HCT116 (cell line): ENCODE results near the gene NECTIN4. TPM values are rescaled to one million over a fixed set of nuclear protein-coding genes. Genes with fewer than 3 reads are reported as not detected.

ENCODE experiments used
- ATAC-seq: fragments of 200-7000 bp; cut with Tn5 transposase; 2 replicates; pipeline ENCODE4 v1.9.1; 2020; ENCODE audit warnings: mild to moderate bottlenecking, moderate library complexity
- BruUV-seq: library from RNA; stranded (reverse); fragments of 400-500 nt; replicated peaks from 2 replicates; lab custom pipeline; 2021; lab: Mats Ljungman, UMichigan
- CTCF ChIA-PET: fragments of 300-600 bp; sonication (Branson Sonifier 250); formaldehyde crosslinking; loops from one replicate; lab custom pipeline; 2021; ENCODE audit warnings: antibody characterized with exemption; lab: Charles Lee
- POLR2A ChIA-PET: fragments of 300-600, 350-600 bp; sonication (Branson Sonifier 250); formaldehyde crosslinking; loops from one replicate; lab custom pipeline; 2021; ENCODE audit warnings: antibody characterized with exemption; lab: Charles Lee
- RAD21 ChIA-PET, 2 experiments: fragments of 300-600 bp; sonication (Branson Sonifier 250); formaldehyde crosslinking; loops; one replicate each; lab custom pipeline; 2023; ENCODE audit warnings: low total read pairs in 2 of 2; ENCODE audit not compliant: uncharacterized antibody in 2 of 2, unreplicated experiment in 2 of 2, low non-redundant PET in 1 of 2; lab: Charles Lee
- DNase-seq: peaks from one replicate; pipeline ENCODE4 v3.0.0-alpha.2; 2010; ENCODE audit warnings: low read depth, low spot score
- H2AFZ ChIP-seq: fragments of 200-600 bp; shearing (Covaris generic), sonication (generic); 2 replicates; pipeline ENCODE4 v1.6.1; 2017; ENCODE audit warnings: low read depth, mixed run types, mixed read lengths, antibody characterized with exemption, low read length; ENCODE audit not compliant: poor library complexity, severe bottlenecking
- H3K27ac ChIP-seq: 2 replicates; pipeline ENCODE4 v1.5.1; 2012; ENCODE audit warnings: low read depth, low read length
- H3K27me3 ChIP-seq: fragments of 200-600 bp; sonication (generic); 2 replicates; pipeline ENCODE4 v1.6.1; 2016; ENCODE audit warnings: mixed run types, low read length, mixed read lengths; ENCODE audit not compliant: insufficient read depth
- H3K36me3 ChIP-seq, 2 experiments: fragments of 200-500 bp in 1 of 2; fragments of 200-600 bp in 1 of 2; sonication (Bioruptor generic) in 1 of 2; sonication (generic) in 1 of 2; 2 replicates each; pipeline versions ENCODE4 v1.5.1 to v1.6.1; 2014 to 2016; ENCODE audit warnings: low read length in 2 of 2, inconsistent platforms in 1 of 2, mixed read lengths in 1 of 2, mixed run types in 1 of 2; ENCODE audit not compliant: insufficient read depth in 2 of 2, control insufficient read depth in 1 of 2
- H3K4me1 ChIP-seq, 2 experiments: fragments of 200-600 bp in 1 of 2; sonication (generic) in 1 of 2; 2 replicates each; pipeline versions ENCODE4 v1.5.1 to v1.6.1; 2012 to 2017; ENCODE audit warnings: low read length in 2 of 2, inconsistent platforms in 1 of 2, mild to moderate bottlenecking in 1 of 2, mixed read lengths in 1 of 2, mixed run types in 1 of 2, moderate library complexity in 1 of 2; ENCODE audit not compliant: insufficient read depth in 2 of 2, control insufficient read depth in 1 of 2
- H3K4me2 ChIP-seq: fragments of 200-600 bp; sonication (generic); 2 replicates; pipeline ENCODE4 v1.6.1; 2017; ENCODE audit warnings: mixed run types, low read length, mixed read lengths
- H3K4me3 ChIP-seq, 2 experiments: fragments of 200-600 bp in 1 of 2; sonication (generic) in 1 of 2; replicated peaks in 1 of 2; 2 replicates each; pipeline ENCODE4 v1.5.1; 2011 to 2016; ENCODE audit warnings: low read length in 2 of 2, control low read depth in 1 of 2, low read depth in 1 of 2, mild to moderate bottlenecking in 1 of 2, mixed read lengths in 1 of 2, mixed run types in 1 of 2
- H3K79me2 ChIP-seq: fragments of 200-600 bp; sonication (generic); 2 replicates; pipeline ENCODE4 v1.6.1; 2017; ENCODE audit warnings: mild to moderate bottlenecking, mixed run types, low read length, moderate library complexity, mixed read lengths; ENCODE audit not compliant: insufficient read depth
- H3K9ac ChIP-seq: fragments of 200-600 bp; sonication (generic); 2 replicates; pipeline ENCODE4 v1.6.1; 2016; ENCODE audit warnings: low read length, mixed read lengths
- H3K9me2 ChIP-seq: fragments of 200-600 bp; sonication (generic), shearing (Covaris generic); 2 replicates; pipeline ENCODE4 v1.6.1; 2017; ENCODE audit warnings: mixed run types, mild to moderate bottlenecking, moderate library complexity; ENCODE audit not compliant: insufficient read depth
- H3K9me3 ChIP-seq, 2 experiments: fragments of 200-500 bp in 1 of 2; fragments of 200-600 bp in 1 of 2; sonication (Bioruptor generic) in 1 of 2; sonication (generic) in 1 of 2; 2 replicates each; pipeline ENCODE4 v1.6.1; 2014 to 2017; ENCODE audit warnings: low read length in 2 of 2, mixed read lengths in 2 of 2, inconsistent platforms in 1 of 2, low read depth in 1 of 2, mild to moderate bottlenecking in 1 of 2, mixed run types in 1 of 2, moderate library complexity in 1 of 2; ENCODE audit not compliant: control insufficient read depth in 1 of 2, insufficient read depth in 1 of 2
- H4K20me1 ChIP-seq: fragments of 200-600 bp; sonication (generic), shearing (Covaris generic); 2 replicates; pipeline ENCODE4 v1.6.1; 2017; ENCODE audit warnings: mixed run types, mild to moderate bottlenecking, moderate library complexity; ENCODE audit not compliant: insufficient read depth
- ATF3 ChIP-seq: IDR thresholded peaks from 2 replicates; pipeline ENCODE4 v1.6.1; 2012
- CBX3 ChIP-seq: IDR thresholded peaks from 2 replicates; pipeline ENCODE4 v1.6.1; 2012; ENCODE audit warnings: low read depth
- CEBPB ChIP-seq: IDR thresholded peaks from 2 replicates; pipeline ENCODE4 v1.6.1; 2012; ENCODE audit warnings: low read depth
- EGR1 ChIP-seq: IDR thresholded peaks from 2 replicates; pipeline ENCODE4 v1.6.1; 2012; ENCODE audit warnings: low read depth
- ELF1 ChIP-seq: IDR thresholded peaks from 2 replicates; pipeline ENCODE4 v1.6.1; 2012; ENCODE audit warnings: low read depth, borderline replicate concordance
- EZH2 ChIP-seq: fragments of 200-600 bp; sonication (generic); IDR thresholded peaks from 2 replicates; pipeline ENCODE4 v1.6.1; 2017; ENCODE audit warnings: antibody characterized with exemption, mixed run types
- FOSL1 ChIP-seq: IDR thresholded peaks from 2 replicates; pipeline ENCODE4 v1.6.1; 2012; ENCODE audit warnings: low read depth
- JUND ChIP-seq: IDR thresholded peaks from 2 replicates; pipeline ENCODE4 v1.6.1; 2012
- POLR2A ChIP-seq: IDR thresholded peaks from 2 replicates; pipeline ENCODE4 v1.7.0; 2011; ENCODE audit warnings: borderline replicate concordance; ENCODE audit not compliant: insufficient read depth, insufficient read length; ENCODE audit errors: extremely low read depth
- SRF ChIP-seq: IDR thresholded peaks from 2 replicates; pipeline ENCODE4 v1.6.1; 2012; ENCODE audit warnings: low read depth
- ZBTB33 ChIP-seq: IDR thresholded peaks from 2 replicates; pipeline ENCODE4 v1.6.1; 2011; ENCODE audit warnings: mild to moderate bottlenecking, low read length, moderate library complexity; ENCODE audit not compliant: insufficient replicate concordance; ENCODE audit errors: extremely low read depth
- ZFX ChIP-seq: fragments of 450-650 bp; IDR thresholded peaks from 2 replicates; pipeline ENCODE4 v1.6.1; 2017
- ZNF274 ChIP-seq: fragments of 200-500 bp; sonication (Bioruptor generic); IDR thresholded peaks from 2 replicates; pipeline ENCODE4 v1.6.1; 2014; ENCODE audit warnings: mild to moderate bottlenecking, low read depth, low read length, inconsistent platforms
- intact Hi-C: fragments of 100-400 bp; cut with micrococcal nuclease; formaldehyde crosslinking; loops from 2 replicates; pipeline ENCODE4 v1.10.0; 2022
- total RNA-seq: library from RNA; stranded (reverse); gene quantifications from one replicate; pipeline ENCODE4 v1.2.1, GENCODE V29; 2021; ENCODE audit not compliant: unreplicated experiment
- TF ChIP-seq, protein P1 (sequence below), 3 experiments: fragments of 200-600 bp in 1 of 3; sonication (generic) in 1 of 3; IDR thresholded peaks in 2 of 3; conservative IDR thresholded peaks in 1 of 3; 2 replicates each; pipeline ENCODE4 v1.5.1; 2012 to 2017; ENCODE audit warnings: low read depth in 2 of 3, low read length in 2 of 3, antibody characterized with exemption in 1 of 3, borderline replicate concordance in 1 of 3, control low read depth in 1 of 3, mild to moderate bottlenecking in 1 of 3, mixed read lengths in 1 of 3, mixed run types in 1 of 3, moderate library complexity in 1 of 3; ENCODE audit not compliant: insufficient read depth in 1 of 3

NECTIN4 gene
- total RNA-seq, 1 experiment from 2014 or later: 3.3 TPM

DNA sequence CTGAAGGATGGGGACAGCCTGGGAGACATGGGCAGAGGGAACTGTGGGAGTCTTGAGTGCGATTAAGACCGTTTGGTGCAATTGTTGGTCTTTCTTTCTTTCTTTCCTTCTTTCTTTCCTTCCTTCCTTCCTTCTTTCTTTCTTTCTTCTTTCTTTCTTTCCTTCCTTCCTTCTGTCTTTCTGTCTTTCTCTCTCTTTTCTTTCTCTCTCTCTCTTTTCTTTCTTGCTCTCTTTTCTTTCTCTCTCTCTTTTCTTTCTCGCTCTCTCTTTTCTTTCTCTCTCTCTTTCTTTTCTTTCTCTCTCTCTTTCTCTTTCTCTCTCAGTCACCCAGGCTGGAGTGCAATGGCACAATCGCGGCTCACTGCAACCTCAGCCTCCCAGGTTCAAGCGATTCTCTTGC is 5.9 kb upstream of the NECTIN4 start:
- Histone ChIP-seq H3K36me3 (peaks cover 2 to 8% of the 10 kb centered on the region in 2 experiments; a peak in 2 of 4 replicates), H3K9ac (no peak overlapping the region), H3K4me1 (peaks cover 10 to 48% of the 10 kb centered on the region in 2 experiments), H3K4me3 (no peak overlapping the region), H3K27me3 (no peaks in the 10 kb centered on the region), H4K20me1 (no peaks in the 10 kb centered on the region), H3K9me3 (no peaks in the 10 kb centered on the region)
- RAD21 ChIA-PET: no interaction called here
- intact Hi-C loops: loop anchor here (5.0 kb wide), 1 partner anchor 73 kb away; the partner anchor contains the start of gene F11R
- POLR2A ChIA-PET: interaction anchor here (1.1 kb wide), 1 partner anchor 49 kb away, joined by 3 read pairs; the partner anchor contains the start of gene USF1
- no peak for TF ChIP-seq CBX3
- no peak for TF ChIP-seq ATF3
- no peak for TF ChIP-seq JUND
- TF ChIP-seq POLR2A: no peak
- no peak for TF ChIP-seq EGR1
- no peak for TF ChIP-seq ZFX
- no peak for TF ChIP-seq FOSL1
- TF ChIP-seq, protein P1, sequence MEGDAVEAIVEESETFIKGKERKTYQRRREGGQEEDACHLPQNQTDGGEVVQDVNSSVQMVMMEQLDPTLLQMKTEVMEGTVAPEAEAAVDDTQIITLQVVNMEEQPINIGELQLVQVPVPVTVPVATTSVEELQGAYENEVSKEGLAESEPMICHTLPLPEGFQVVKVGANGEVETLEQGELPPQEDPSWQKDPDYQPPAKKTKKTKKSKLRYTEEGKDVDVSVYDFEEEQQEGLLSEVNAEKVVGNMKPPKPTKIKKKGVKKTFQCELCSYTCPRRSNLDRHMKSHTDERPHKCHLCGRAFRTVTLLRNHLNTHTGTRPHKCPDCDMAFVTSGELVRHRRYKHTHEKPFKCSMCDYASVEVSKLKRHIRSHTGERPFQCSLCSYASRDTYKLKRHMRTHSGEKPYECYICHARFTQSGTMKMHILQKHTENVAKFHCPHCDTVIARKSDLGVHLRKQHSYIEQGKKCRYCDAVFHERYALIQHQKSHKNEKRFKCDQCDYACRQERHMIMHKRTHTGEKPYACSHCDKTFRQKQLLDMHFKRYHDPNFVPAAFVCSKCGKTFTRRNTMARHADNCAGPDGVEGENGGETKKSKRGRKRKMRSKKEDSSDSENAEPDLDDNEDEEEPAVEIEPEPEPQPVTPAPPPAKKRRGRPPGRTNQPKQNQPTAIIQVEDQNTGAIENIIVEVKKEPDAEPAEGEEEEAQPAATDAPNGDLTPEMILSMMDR (IDR thresholded peaks at IDR 0.05 in 2 of 3, conservative IDR thresholded peaks at IDR 0.05 in 1 of 3; ENCODE audit: borderline replicate concordance in 1 of 3, insufficient read depth in 1 of 3, low read depth in 2 of 3, low read length in 2 of 3): no peak
- TF ChIP-seq SRF: no peak
- no peak for TF ChIP-seq EZH2
- TF ChIP-seq ZBTB33: no peak
- no peak for TF ChIP-seq ZNF274
- no peak for TF ChIP-seq ELF1
- TF ChIP-seq CEBPB: no peak
- TF ChIP-seq, all 23 proteins: peak for 0
- no peak overlapping the region for H3K27ac ChIP-seq
- ATAC-seq: no peak
- BruUV-seq: no TSS peak
- H3K4me2 ChIP-seq: no peak overlapping the region
- CTCF ChIA-PET: interaction anchor here (1.0 kb wide), 1 partner anchor 24 kb away, joined by 3 read pairs; no protein-coding TSS in a partner anchor
- no peak overlapping the region for H2AFZ ChIP-seq
- no peak for DNase-seq
- H3K9me2 ChIP-seq: no peaks in the 10 kb centered on the region
- H3K79me2 ChIP-seq: no peaks in the 10 kb centered on the region
